Measurements from ENCODE around the gene CHST8. TPM values are rescaled to one million over a fixed set of nuclear protein-coding genes. Genes with fewer than 3 reads are reported as not detected.

Gene CHST8
- total and polyA plus RNA-seq, 4 donors: 0.05 to 0.07 TPM; not detected in 2

- 82% methylated on average over 16 of the region's 16 CpGs for WGBS
- H3K9ac ChIP-seq (ENCODE audit: low read depth in 1 of 2, low read length in 2 of 2): no peak overlapping the region
- H3K27ac ChIP-seq (ENCODE audit: low read depth in 1 of 2, low read length in 2 of 2): no peak overlapping the region
- H3K9me3 ChIP-seq (ENCODE audit: control insufficient read depth in 4 of 4, low read length in 3 of 4): peaks cover 13 to 27% (median 20%) of the 10 kb centered on the region in 4 donors
- no peak overlapping the region for H3K4me3 ChIP-seq (ENCODE audit: low read depth in 1 of 3, low read length in 3 of 3)
- no peaks in the 10 kb centered on the region for H3K36me3 ChIP-seq (ENCODE audit: control insufficient read depth in 4 of 4, insufficient read depth in 3 of 4, low read depth in 1 of 4, low read length in 3 of 4)
- no peak for DNase-seq (ENCODE audit: low spot score)
- no peaks in the 10 kb centered on the region for H3K27me3 ChIP-seq (ENCODE audit: control insufficient read depth in 4 of 4, insufficient read depth in 4 of 4, low read length in 3 of 4)
- no peaks in the 10 kb centered on the region for H3K4me1 ChIP-seq (ENCODE audit: control insufficient read depth in 4 of 4, insufficient read depth in 4 of 4, low read length in 3 of 4)
- TF ChIP-seq ATF3 (IDR thresholded peaks at IDR 0.05): no peak
- no peak for TF ChIP-seq RAD21 (IDR thresholded peaks at IDR 0.05)
- TF ChIP-seq MAX (IDR thresholded peaks at IDR 0.05): no peak
- no peak for TF ChIP-seq HNF4A (conservative IDR thresholded peaks at IDR 0.05)
- TF ChIP-seq FOXA2 (IDR thresholded peaks at IDR 0.05): no peak
- no peak for TF ChIP-seq JUND (IDR thresholded peaks at IDR 0.05)
These were observed 19.1 kb upstream of the CHST8 start for GRCh38 chr19:33602576-33603204.

- DNase-seq (ENCODE audit: low spot score): no peak
- WGBS: 59% methylated on average over 6 of the region's 6 CpGs
- Histone ChIP-seq H3K9me3 (ENCODE audit: control insufficient read depth in 4 of 4, low read length in 3 of 4) (peaks cover 13 to 27% (median 20%) of the 10 kb centered on the region in 4 donors), H3K27ac (ENCODE audit: low read depth in 1 of 2, low read length in 2 of 2) (no peak overlapping the region), H3K9ac (ENCODE audit: low read depth in 1 of 2, low read length in 2 of 2) (no peak overlapping the region), H3K4me1 (ENCODE audit: control insufficient read depth in 4 of 4, insufficient read depth in 4 of 4, low read length in 3 of 4) (no peaks in the 10 kb centered on the region), H3K27me3 (ENCODE audit: control insufficient read depth in 4 of 4, insufficient read depth in 4 of 4, low read length in 3 of 4) (no peaks in the 10 kb centered on the region), H3K4me3 (ENCODE audit: low read depth in 1 of 3, low read length in 3 of 3) (no peak overlapping the region), H3K36me3 (ENCODE audit: control insufficient read depth in 4 of 4, insufficient read depth in 3 of 4, low read depth in 1 of 4, low read length in 3 of 4) (no peaks in the 10 kb centered on the region)
- no peak for TF ChIP-seq NR2F2 (IDR thresholded peaks at IDR 0.05)
- TF ChIP-seq EGR1 (IDR thresholded peaks at IDR 0.05; ENCODE audit: low read depth in 2 of 2): no peak
- TF ChIP-seq ATF3 (IDR thresholded peaks at IDR 0.05): no peak
- TF ChIP-seq YY1 (IDR thresholded peaks at IDR 0.05): no peak
- TF ChIP-seq RXRA (IDR thresholded peaks at IDR 0.05): no peak
- no peak for TF ChIP-seq FOXA2 (IDR thresholded peaks at IDR 0.05)
- no peak for TF ChIP-seq JUND (IDR thresholded peaks at IDR 0.05)
- no peak for TF ChIP-seq HNF4G (IDR thresholded peaks at IDR 0.05)
- no peak for TF ChIP-seq HNF4A (conservative IDR thresholded peaks at IDR 0.05)
- no peak for TF ChIP-seq TAF1 (conservative IDR thresholded peaks at IDR 0.05)
- TF ChIP-seq SP1 (IDR thresholded peaks at IDR 0.05): no peak
- no peak for TF ChIP-seq MAX (IDR thresholded peaks at IDR 0.05)
- no peak for TF ChIP-seq REST (IDR thresholded peaks at IDR 0.05)
- no peak for TF ChIP-seq ZBTB33 (IDR thresholded peaks at IDR 0.05)
- no peak for TF ChIP-seq RAD21 (IDR thresholded peaks at IDR 0.05)
These were observed 18.4 kb upstream of the CHST8 start for GRCh38 chr19:33603377-33603776.
